Measurements from ENCODE around the gene TRIM47. TPM values are rescaled to one million over a fixed set of nuclear protein-coding genes. Genes with fewer than 3 reads are reported as not detected.

TRIM47 gene
- total and polyA plus RNA-seq, 2 of the 13 experiments (the other 11 are each of a cell fraction or from before 2014, with no cell fraction given): 33.5 to 82.0 TPM

DNA sequence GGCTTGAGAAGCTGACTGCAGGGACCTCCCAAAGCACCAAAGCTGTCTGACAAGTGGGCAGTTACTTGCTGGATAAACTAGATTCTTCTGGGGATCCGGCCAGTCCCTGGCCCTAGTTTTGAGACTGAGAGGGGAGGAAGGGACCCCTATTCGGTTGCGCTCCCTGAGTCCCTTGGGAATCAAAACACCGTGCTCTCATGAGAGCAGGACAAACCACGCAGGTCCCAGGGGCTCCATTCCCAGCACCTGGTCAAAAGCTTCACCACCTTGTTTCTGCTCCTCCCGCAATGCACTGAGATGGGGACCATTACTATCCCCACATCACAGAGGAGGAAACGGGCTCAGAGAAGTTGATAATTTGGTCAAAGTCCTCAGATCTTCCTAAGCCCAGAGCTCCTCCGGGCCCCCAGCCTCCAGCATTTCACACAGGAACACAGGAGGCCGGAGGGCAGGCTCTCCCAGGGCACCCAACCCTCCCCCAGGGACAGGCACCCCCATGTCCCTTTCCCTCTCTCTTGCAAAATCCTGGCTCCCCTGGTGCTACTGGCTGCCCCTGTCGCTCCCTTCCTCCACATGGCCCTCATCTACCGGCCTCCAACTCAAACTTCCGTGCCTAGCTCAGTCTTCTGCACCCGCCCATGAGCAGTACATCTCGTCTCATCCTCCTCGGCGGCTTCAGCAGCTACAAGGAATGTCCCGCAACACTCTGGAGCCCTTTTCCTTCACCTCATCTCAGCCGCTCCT is 15.1 kb upstream of the TRIM47 start:
- Histone ChIP-seq H3K79me2 (ENCODE audit: insufficient read depth, low read length) (peaks cover 10% of the 10 kb centered on the region), H2AFZ (ENCODE audit: low read length) (no peak overlapping the region), H3K36me3 (replicated peaks in 1 of 2; ENCODE audit: control insufficient read depth in 1 of 2, insufficient read depth in 2 of 2, low read length in 2 of 2) (peaks cover 3 to 8% of the 10 kb centered on the region in 2 experiments; a peak in 2 of 5 replicates), H3K27ac (ENCODE audit: extremely low read length, insufficient read depth, low read length) (no peak overlapping the region), H4K20me1 (ENCODE audit: insufficient read depth, low read length) (no peaks in the 10 kb centered on the region), H3K4me1 (ENCODE audit: insufficient read depth, low read length) (peaks cover 61% of the 10 kb centered on the region), H3K4me3 (replicated peaks in 1 of 3; ENCODE audit: insufficient read depth in 1 of 3, low read depth in 2 of 3, low read length in 3 of 3) (peak overlapping the region; percentile 26 to 83 (median 51); a peak in 5 of 6 replicates), H3K9ac (ENCODE audit: insufficient read depth, low read depth, low read length) (peak overlapping the region; percentile 71), H3K27me3 (ENCODE audit: control insufficient read depth in 1 of 2, insufficient read depth in 2 of 2, low read length in 2 of 2) (no peaks in the 10 kb centered on the region), H3K9me3 (ENCODE audit: low read length) (no peaks in the 10 kb centered on the region), H3K4me2 (ENCODE audit: low read depth, low read length) (peak overlapping the region; percentile 91)
- 19% methylated on average over 16 of the region's 18 CpGs for WGBS (ENCODE audit: low lambda C conversion rate)
- intact Hi-C loops (cut with micrococcal nuclease; ENCODE audit: unreplicated experiment): loop anchor here (5.0 kb wide), 1 partner anchor 36 kb away; the partner anchor contains the start of gene WBP2
- ChIA-PET POLR2A (interaction anchor here (0.6 to 12.9 kb wide), 13 partner anchors 10 to 130 kb away, joined by 3 to 423 read pairs (median 11); partner anchors contain the start of genes GALK1, MRPL38, TRIM47 and UNC13D), CTCF (ENCODE audit: low intra/inter-chr PET ratio, low total read pairs) (no interaction called here)
- ATAC-seq (no peak), DNase-seq (ENCODE audit: low spot score) (no peak), FAIRE-seq (no peak)
- in situ Hi-C loops (cut with HindIII; ENCODE audit: extremely low pct_ligation_motif_present, low pct_unique_long_range_greater_than_20kb): no loop called here
- no TSS peak for BruUV-seq (replicated peaks)
- peak; percentile 40; the same call in 1 of the 2 replicates for TF ChIP-seq HES4 (CRISPR knock-in tag; IDR thresholded peaks at IDR 0.05; ENCODE audit: borderline replicate concordance)
- no peak for TF ChIP-seq PTBP1 (IDR thresholded peaks at IDR 0.05; ENCODE audit: low read depth, low read length, poor library complexity, severe bottlenecking)
- TF ChIP-seq, protein P1, sequence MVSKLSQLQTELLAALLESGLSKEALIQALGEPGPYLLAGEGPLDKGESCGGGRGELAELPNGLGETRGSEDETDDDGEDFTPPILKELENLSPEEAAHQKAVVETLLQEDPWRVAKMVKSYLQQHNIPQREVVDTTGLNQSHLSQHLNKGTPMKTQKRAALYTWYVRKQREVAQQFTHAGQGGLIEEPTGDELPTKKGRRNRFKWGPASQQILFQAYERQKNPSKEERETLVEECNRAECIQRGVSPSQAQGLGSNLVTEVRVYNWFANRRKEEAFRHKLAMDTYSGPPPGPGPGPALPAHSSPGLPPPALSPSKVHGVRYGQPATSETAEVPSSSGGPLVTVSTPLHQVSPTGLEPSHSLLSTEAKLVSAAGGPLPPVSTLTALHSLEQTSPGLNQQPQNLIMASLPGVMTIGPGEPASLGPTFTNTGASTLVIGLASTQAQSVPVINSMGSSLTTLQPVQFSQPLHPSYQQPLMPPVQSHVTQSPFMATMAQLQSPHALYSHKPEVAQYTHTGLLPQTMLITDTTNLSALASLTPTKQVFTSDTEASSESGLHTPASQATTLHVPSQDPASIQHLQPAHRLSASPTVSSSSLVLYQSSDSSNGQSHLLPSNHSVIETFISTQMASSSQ (IDR thresholded peaks at IDR 0.05; ENCODE audit: low read depth): no peak
- TF ChIP-seq, protein P1 (CRISPR knock-in tag; IDR thresholded peaks at IDR 0.05; ENCODE audit: borderline replicate concordance): 0 out of 2 replicates have a peak, but pooled peaks have one; percentile 9
- TF ChIP-seq MYC (CRISPR knock-in tag; IDR thresholded peaks at IDR 0.05; ENCODE audit: borderline replicate concordance): peak; percentile 1; the same call in 1 of the 2 replicates
- no peak for TF ChIP-seq NCOA1 (CRISPR knock-in tag; IDR thresholded peaks at IDR 0.05)
- peak; percentile 1; the same call in 1 of the 2 replicates for TF ChIP-seq ZNF777 (CRISPR knock-in tag; IDR thresholded peaks at IDR 0.05)
- TF ChIP-seq ZNF691 (CRISPR knock-in tag; IDR thresholded peaks at IDR 0.05; ENCODE audit: borderline replicate concordance, low read depth): peak; percentile 60; the same call in 1 of the 2 replicates
- no peak for TF ChIP-seq ATF7 (IDR thresholded peaks at IDR 0.05)
- 0 out of 2 replicates have a peak, but pooled peaks have one; percentile 18 for TF ChIP-seq ATF7 (CRISPR knock-in tag; IDR thresholded peaks at IDR 0.05)
- no peak for TF ChIP-seq ZMYM3 (CRISPR knock-in tag; IDR thresholded peaks at IDR 0.05)
- TF ChIP-seq AGO2 (optimal IDR thresholded peaks at IDR 0.05; ENCODE audit: low read depth, low read length): peak; percentile 17
- no peak for TF ChIP-seq ZNF782 (CRISPR knock-in tag; IDR thresholded peaks at IDR 0.05; ENCODE audit: borderline replicate concordance)
- TF ChIP-seq MTERF4 (CRISPR knock-in tag; IDR thresholded peaks at IDR 0.05): peak; percentile 80; the same call in 1 of the 2 replicates
- 0 out of 2 replicates have a peak, but pooled peaks have one; percentile 7 for TF ChIP-seq ZNF232 (CRISPR knock-in tag; IDR thresholded peaks at IDR 0.05; ENCODE audit: borderline replicate concordance)
- no peak for TF ChIP-seq ZBTB14 (CRISPR knock-in tag; IDR thresholded peaks at IDR 0.05)

All from HepG2 (cell line).